RKO (cell line): ENCODE measurements around the gene RARA.

Experiments
- DNase-seq: peaks from one replicate; pipeline ENCODE4 v3.0.0-alpha.2; 2016; ENCODE audit warnings: low spot score

The RARA gene

DNA sequence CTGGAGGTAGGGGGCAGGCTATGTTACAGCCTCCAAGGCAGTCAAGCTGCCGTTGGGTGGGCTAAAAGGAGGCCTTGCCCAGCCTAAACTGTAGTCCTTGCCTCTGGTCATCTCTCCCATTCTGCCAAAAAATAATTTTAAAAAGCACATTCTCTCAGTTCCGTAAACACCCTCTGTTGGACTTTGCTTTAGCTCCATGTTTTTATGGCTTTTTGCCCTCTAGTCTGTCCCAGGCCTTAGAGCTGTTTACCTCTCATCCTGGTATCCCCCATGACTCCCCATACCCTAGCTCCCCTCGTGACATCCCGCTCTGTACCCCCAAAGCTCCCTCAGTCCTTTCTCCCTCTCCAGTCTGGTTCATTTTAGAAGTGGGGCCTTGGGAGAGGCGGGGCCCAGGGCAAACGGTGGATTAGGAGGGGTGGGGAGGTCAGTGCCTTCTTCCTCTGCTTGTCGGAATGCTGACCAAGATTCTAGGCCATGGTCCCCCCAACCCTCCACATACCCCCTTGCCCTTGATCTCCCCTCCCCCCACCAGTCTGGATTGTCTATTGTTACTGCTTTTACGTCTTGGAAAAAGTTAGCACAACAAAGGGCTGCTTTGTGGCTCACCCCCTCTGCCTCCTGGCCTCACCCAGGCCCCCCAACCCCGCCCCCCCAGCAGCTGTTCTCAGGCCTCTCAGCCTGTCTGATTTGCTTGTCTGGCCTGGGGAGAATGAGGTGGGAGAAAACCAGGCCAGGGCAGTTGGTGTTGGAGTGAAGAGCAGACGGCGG, 37.2 kb downstream of the RARA start:
- DNase-seq, result no peak

DNA sequence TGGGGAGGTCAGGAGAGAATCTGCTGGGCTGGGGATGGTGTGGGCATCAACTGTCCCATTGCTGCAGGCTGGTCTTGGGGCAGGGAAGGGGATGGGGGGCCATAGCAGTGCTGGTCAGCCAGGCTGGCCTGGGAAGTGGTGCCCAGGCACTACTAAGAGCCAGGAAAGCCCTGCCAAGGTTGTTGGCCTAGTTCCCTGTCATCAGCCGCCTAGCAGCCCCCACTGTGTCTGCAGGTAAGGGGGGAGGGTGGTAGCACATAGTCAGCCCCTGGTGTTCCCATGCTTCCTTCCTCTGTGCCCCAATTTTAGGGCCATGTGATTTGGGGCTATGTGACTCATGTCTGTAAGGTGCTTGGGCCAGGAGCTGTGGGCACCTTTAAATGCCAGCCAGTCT, 37.8 kb downstream of the RARA start:
- DNase-seq, result no peak

DNA sequence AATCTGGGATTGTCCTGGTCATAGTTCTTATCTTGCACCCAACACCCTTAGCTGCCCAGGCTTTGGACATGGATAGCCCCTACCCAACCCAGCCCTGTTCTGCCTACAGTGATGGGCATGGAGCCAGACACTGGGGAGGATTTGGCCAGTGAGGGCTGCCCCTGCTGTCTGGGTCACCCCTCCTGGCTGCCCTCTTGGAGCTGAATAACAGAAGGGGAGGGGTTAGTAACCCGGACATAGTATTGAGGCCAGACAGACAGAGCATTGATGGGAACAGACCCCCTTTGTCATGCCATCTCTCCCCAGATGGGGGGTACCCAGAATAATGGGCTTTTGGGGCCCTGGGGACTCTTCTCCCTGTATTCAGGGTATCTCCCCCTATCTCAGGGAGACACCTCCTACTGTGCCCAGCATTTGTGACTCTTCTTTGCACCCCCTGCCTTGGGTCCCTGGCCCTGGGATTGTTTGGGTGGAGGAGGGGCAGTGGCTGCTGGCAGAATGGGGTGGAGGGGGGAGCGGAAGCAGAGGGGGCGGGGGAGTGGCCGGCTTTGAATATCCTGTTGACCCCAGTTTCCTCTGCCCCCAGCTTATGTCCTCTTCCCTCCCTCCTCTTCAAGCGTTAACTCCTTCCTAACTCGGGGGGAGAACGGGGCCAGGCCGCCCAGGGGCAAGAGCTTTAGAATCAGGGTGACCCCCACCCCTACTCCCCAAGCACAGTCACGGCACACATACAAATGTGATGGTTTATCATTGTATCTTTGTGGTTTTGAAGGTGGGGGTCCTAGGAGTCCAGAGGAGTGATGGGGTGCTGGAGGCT, 38.5 kb downstream of the RARA start:
- DNase-seq, result no peak

DNA sequence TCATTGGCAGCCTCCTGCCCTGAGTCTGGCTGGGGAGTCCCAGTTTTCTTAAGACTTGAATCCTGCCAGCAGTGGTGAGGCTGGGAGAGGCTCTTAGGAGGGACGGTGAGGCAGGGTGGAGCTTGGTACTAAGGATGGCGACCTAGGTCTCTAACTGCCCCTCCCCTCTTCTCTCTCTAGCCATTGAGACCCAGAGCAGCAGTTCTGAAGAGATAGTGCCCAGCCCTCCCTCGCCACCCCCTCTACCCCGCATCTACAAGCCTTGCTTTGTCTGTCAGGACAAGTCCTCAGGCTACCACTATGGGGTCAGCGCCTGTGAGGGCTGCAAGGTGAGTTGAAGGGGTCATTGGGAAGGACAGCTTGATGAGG, 39.1 kb downstream of the RARA start:
- no peak for DNase-seq

DNA sequence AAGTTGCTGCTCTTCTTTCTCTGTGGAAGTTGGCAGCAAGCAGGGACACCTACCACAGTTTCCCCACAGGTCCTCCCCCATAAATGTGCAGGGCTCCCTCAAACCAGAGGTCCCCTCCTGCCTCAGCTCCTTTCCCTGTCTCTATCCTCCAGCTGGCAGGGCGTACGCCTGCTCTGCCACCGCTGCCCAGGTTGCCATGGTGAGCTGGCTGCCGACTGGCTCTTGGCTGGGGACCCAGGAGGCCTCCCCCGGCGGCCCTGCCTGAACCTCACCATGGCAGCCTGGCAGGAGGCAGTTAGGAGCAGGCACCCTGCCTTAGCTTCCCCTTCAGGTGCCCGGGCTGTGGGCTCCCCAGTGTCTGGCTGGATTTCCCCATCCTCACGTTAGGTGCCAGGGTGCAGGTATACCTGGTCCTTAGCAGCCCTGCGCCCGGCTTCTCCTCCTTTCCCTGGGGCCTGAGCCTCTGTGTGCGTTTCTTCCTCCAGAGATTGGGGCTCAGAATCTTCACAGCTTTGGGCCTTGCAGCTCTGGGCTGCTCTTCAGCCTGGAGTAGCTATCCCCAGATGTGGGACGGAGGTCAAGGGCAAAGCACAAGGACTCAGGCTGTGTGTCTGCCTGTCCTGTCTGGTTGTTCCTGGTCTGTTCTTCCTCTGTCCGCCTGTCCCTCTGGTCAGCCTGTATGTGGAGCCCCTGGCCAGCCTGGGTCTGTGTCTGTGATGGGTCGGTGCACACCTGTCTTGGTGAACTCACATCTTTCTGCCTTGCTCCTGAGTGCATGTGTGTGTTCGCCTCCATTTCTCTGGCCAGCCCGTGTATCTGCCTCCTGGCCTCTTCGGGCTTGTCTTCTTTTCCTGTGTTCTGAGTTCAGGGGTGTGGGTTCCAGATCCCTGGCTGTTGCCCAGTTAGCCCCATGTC, 39.8 kb downstream of the RARA start:
- no peak for DNase-seq

DNA sequence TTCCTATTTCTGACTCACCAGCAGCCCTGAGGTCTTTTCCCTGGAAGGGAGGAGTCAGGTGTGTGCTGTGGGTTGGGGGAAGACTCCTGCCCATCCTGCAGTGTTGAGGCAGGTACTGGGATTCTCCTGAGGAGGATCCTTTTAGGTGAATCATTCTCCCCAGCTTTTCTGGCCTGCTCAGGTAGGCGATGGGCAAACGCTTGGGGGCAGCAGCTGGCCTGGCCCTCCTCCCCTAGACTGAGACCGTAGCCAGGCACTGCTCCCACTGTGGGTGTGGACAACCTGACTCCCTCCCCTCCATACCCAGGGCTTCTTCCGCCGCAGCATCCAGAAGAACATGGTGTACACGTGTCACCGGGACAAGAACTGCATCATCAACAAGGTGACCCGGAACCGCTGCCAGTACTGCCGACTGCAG, 40.5 kb downstream of the RARA start:
- no peak for DNase-seq

DNA sequence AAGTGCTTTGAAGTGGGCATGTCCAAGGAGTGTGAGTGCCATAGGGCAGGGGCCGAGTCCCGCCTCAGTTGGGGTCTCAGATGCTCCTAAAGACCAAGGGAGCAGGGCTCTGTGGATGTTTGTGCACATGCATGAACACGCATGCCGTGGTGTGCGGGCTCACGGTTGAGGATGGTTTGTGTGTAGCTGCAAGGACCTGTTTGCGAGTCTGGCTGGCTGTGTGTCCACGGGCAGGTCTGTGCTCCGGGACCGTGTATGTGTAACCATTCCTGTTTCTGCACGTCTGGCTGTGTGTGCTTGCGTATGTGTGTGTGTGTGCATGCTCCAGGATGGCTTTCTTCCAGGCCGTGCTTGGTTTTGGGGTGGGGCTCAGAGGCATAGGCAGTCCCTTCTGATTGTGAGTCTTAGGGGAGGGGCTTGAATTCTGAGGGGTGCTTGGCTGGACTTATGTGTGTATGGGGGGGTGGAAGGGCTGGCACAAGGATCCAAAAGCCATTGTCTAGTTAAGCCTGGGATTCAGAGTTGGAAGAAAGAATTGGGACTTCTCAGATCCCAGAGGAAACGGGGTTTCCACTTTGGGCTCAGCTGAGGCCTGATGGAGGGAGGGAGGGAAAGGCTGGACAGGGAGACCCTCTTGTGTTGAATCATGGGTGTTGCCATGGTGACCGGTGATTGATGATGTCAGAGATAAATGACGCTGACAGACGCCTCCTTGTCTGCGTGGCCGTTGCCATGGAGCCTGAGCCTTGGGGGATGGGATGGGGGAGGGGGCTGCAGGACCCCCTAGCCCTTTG, 41.1 kb downstream of the RARA start:
- DNase-seq, result no peak

DNA sequence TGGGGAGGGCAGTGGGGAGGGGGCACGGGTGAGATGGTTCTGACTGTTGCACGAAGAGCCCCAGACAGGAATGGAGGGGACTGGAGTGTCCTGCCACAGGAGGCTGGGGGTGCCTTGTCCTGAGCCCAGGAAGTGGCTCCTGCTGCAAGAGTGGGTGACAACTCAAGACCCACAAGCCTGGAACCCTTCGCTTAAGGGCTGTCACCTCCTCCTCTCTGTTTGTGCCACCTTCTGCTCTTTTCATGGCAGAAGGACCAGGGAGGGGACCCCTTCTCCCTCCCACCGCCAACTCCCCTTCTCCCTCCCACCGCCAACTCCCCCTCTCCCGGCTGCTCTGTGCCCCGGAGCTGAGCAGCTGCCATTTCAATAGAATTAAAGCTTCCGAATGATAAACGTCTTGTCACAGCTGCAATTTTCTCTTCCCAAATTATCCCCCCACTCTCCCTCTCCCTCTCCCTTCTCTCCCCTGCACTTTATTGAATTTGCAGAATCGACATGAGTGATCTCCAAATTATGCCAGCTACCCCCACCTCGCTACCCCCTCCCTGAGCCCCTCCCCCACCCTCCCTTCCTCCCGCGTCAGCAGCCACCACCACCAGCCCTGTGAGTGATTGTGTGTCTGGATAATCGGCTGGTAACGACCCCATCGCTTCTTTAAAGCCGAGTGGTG, 41.8 kb downstream of the RARA start:
- DNase-seq, result no peak

DNA sequence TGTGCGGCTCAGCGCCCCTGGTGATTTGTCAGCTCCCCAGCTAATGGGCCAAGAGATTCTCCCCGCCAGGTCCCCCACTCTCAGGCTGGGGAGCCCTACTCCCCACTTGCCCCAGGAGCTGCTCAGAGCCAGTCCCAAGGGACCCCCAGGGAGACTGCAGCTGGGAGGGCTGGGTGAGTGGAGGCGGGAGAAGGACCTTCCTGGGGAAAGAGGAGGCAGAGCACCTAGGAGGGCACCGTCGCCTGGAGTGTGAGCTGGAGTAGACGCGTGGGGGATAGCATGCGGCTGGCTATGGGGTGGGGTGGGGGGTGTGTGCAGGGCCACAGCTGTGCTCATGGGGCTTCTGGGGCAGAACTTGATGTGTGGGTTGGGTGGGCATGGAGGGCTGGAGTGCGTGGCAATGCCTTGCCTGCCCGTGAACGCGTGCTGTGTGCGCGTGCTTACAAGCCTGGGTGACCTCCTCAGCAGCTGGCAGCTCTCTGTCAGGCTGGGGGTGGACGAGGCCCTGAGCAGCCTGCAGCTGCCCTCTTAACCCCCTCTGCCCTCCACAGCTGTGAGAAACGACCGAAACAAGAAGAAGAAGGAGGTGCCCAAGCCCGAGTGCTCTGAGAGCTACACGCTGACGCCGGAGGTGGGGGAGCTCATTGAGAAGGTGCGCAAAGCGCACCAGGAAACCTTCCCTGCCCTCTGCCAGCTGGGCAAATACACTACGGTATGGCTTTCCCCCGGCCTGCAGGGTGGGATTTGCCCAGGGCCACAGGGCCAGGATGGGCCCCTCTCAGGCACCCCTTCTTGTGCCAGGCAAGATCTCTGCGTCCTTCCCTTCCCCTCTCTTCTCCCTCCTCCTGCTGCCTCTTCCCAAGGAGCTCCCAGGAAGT, 42.6 kb downstream of the RARA start:
- no peak for DNase-seq

DNA sequence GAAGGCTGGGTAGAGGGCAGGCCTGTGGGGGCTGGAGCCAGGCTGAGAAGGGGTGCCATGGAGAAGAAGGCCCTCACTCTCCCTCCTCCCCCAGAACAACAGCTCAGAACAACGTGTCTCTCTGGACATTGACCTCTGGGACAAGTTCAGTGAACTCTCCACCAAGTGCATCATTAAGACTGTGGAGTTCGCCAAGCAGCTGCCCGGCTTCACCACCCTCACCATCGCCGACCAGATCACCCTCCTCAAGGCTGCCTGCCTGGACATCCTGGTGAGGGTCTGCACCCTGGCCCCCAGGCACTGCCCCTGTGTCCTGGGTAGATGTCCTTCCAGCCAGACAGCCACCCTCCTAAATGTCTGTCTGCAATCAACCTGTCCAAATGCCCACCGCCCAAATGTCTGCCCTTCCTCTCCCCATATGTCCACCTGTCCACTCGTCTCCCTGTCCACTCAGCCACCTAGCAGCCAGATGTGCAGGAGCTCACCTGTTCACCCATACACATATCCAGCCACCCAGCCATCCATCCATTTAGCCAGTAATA, 43.3 kb downstream of the RARA start:
- DNase-seq, result no peak

DNA sequence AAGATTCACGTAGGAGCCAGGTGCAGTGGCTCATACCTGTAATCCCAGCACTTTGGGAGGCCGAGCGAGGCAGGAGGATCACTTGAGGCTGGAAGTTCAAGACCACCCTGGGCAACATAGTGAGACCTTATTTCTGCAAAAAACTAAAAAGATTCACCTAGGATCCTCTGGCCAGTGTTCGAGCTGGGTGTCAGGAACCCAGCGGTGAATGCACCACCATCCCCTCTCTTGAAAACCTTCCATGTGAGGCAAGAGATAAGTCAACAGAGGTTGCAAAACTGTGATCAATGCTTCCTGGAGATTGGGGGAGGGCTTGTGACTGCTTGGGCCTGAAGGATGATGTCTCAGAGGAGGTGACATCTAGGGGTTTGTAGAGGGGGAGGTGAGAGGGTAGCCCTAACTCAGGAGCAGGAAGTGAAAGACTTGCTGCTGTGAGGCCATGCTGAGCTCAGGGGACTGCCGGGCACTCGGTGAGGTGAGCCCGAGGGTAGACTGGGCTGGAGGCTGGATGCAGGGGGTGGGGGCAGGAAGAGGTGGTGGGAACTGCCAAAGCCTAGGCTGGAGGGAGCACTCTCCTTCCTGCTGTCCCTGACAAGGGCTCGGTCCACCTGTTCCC, 43.9 kb downstream of the RARA start:
- DNase-seq, result no peak

DNA sequence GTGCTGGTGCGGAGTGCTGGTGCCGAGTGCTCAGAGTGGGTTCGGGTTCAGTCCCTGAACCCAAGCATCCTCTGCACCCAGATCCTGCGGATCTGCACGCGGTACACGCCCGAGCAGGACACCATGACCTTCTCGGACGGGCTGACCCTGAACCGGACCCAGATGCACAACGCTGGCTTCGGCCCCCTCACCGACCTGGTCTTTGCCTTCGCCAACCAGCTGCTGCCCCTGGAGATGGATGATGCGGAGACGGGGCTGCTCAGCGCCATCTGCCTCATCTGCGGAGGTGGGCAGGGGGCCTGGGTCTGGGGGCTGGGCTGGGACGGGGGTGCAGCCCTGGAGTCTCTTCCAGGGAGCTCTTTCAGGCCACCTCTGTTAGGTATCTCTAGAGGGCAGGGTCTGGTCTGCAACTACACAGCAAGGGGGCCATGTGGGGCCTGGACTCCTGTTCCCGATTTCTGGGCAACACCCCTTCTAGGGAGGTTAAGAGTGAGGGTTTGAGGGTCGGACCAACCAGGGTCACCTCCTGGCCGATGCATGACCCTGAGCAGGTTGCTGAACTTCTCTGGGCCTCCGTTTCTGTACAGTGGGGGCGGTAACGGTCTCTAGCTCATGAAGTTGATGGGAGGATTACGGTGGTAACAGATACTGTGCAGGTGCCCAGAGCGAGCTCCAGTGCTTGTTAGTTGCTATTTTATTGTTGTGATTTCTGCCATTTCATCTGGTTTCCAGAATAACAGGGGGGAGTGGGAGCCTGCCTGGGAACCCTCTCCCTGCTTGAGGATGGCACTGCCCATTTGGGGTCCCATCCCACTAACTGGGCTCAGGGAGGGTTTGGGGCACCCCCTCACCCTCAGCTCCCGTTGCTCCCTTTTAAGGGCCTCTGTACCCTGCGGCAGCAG, 45.5 kb downstream of the RARA start:
- no peak for DNase-seq

DNA sequence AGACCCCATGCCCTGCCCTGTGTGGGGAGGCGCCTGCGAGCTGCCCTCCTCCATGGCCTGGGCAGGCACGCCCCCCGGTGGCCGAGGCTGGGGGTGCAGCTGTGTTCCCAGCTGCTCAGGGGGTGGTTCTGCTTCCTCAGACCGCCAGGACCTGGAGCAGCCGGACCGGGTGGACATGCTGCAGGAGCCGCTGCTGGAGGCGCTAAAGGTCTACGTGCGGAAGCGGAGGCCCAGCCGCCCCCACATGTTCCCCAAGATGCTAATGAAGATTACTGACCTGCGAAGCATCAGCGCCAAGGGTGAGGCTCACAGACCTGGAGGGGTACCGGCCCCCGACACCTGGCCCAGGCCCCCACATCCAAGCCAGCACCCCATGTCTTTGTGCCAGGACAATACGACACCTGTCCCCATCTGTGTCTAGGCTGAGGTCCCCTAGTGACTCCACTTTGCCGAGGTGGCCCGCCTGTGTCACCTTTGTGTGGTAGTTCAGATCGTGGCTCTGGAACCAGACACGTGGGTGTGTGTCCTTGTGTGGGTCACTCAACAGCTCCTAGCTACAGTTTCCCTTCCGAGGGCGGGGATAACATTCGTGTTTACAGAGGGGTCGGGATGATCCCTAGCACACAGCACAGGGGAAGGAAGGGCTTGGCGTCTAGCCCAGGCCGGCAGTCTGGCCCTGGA, 46.3 kb downstream of the RARA start:
- DNase-seq, result no peak

DNA sequence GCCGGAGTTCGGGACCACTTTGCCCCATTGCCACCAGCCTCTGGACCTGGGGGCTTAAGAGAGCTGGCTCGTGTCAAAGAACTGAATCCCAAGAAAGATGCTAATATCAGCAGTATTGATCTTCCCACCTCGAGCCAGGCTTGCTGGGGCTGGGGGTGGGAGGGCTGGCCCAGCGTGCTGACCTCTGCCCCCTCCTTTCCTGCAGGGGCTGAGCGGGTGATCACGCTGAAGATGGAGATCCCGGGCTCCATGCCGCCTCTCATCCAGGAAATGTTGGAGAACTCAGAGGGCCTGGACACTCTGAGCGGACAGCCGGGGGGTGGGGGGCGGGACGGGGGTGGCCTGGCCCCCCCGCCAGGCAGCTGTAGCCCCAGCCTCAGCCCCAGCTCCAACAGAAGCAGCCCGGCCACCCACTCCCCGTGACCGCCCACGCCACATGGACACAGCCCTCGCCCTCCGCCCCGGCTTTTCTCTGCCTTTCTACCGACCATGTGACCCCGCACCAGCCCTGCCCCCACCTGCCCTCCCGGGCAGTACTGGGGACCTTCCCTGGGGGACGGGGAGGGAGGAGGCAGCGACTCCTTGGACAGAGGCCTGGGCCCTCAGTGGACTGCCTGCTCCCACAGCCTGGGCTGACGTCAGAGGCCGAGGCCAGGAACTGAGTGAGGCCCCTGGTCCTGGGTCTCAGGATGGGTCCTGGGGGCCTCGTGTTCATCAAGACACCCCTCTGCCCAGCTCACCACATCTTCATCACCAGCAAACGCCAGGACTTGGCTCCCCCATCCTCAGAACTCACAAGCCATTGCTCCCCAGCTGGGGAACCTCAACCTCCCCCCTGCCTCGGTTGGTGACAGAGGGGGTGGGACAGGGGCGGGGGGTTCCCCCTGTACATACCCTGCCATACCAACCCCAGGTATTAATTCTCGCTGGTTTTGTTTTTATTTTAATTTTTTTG, 47.1 kb downstream of the RARA start:
- DNase-seq, result no peak

DNA sequence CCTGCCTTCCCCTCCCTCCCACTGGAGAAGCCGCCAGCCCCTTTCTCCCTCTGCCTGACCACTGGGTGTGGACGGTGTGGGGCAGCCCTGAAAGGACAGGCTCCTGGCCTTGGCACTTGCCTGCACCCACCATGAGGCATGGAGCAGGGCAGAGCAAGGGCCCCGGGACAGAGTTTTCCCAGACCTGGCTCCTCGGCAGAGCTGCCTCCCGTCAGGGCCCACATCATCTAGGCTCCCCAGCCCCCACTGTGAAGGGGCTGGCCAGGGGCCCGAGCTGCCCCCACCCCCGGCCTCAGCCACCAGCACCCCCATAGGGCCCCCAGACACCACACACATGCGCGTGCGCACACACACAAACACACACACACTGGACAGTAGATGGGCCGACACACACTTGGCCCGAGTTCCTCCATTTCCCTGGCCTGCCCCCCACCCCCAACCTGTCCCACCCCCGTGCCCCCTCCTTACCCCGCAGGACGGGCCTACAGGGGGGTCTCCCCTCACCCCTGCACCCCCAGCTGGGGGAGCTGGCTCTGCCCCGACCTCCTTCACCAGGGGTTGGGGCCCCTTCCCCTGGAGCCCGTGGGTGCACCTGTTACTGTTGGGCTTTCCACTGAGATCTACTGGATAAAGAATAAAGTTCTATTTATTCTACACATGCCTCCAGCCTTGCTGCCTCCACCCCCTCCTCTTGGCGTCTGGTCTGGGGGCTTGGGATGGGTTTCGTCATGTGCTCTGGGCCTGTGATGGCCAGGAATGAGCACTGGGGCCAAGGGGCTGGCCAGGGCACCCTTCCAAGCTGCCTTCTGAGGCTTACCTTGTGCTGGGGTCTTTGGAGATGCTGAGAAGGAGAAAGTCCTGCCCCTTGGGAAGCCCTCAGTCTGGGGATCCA, 48.3 kb downstream of the RARA start:
- DNase-seq, result no peak
